DOHH2 (cell line): Measurements from ENCODE around the gene LRP2BP.
"Not testable (repeated sequence)": the region's sequence is repeated elsewhere in the genome, so short reads cannot be mapped to it uniquely, and the experiment has no call there.

ENCODE experiments used
- H3F3A ChIP-seq: fragments of 200-600 bp; sonication (generic), shearing (Covaris generic); 2 replicates; pipeline ENCODE4 v1.6.0; 2016; ENCODE audit warnings: antibody characterized with exemption, mild to moderate bottlenecking; ENCODE audit not compliant: control insufficient read depth, insufficient read depth
- H3K27ac ChIP-seq: fragments of 200-600 bp; sonication (generic); 2 replicates; pipeline ENCODE4 v1.5.1; 2014; ENCODE audit warnings: low read depth, mild to moderate bottlenecking, low read length, moderate library complexity
- H3K27me3 ChIP-seq: fragments of 200-600 bp; sonication (generic); 2 replicates; pipeline ENCODE4 v1.6.1; 2014; ENCODE audit warnings: mild to moderate bottlenecking, low read length, mixed read lengths; ENCODE audit not compliant: control insufficient read depth
- H3K36me3 ChIP-seq: fragments of 200-600 bp; sonication (generic); 2 replicates; pipeline ENCODE4 v1.6.1; 2014; ENCODE audit warnings: mild to moderate bottlenecking, low read length, moderate library complexity, mixed read lengths; ENCODE audit not compliant: control insufficient read depth
- H3K4me1 ChIP-seq: fragments of 200-600 bp; sonication (generic); 2 replicates; pipeline ENCODE4 v1.6.1; 2014; ENCODE audit warnings: mild to moderate bottlenecking, low read length, mixed read lengths; ENCODE audit not compliant: control insufficient read depth
- H3K4me2 ChIP-seq: fragments of 200-600 bp; sonication (generic); 2 replicates; pipeline ENCODE4 v1.6.0; 2014; ENCODE audit warnings: mild to moderate bottlenecking, low read length, moderate library complexity
- H3K4me3 ChIP-seq: fragments of 200-600 bp; sonication (generic); 2 replicates; pipeline ENCODE4 v1.5.1; 2014; ENCODE audit warnings: mild to moderate bottlenecking, low read length, mixed read lengths
- H3K79me2 ChIP-seq: fragments of 200-600 bp; sonication (generic); 2 replicates; pipeline ENCODE4 v1.6.1; 2014; ENCODE audit warnings: mild to moderate bottlenecking, low read length, mixed read lengths; ENCODE audit not compliant: control insufficient read depth
- H3K9me2 ChIP-seq: fragments of 200-600 bp; sonication (generic); replicated peaks from 2 replicates; pipeline ENCODE4 v1.6.1; 2014; ENCODE audit warnings: mild to moderate bottlenecking, low read length, mixed read lengths; ENCODE audit not compliant: control insufficient read depth
- H3K9me3 ChIP-seq: fragments of 200-600 bp; sonication (generic); 2 replicates; pipeline ENCODE4 v1.6.1; 2014; ENCODE audit warnings: antibody characterized with exemption, low read length, mixed read lengths; ENCODE audit not compliant: control insufficient read depth, insufficient read depth
- H4K20me1 ChIP-seq: fragments of 200-600 bp; sonication (generic); 2 replicates; pipeline ENCODE4 v1.6.0; 2014; ENCODE audit warnings: low read depth, mild to moderate bottlenecking, antibody characterized with exemption, low read length, moderate library complexity; ENCODE audit not compliant: control insufficient read depth, insufficient read depth
- EZH2phosphoT487 ChIP-seq: fragments of 200-600 bp; sonication (generic); IDR thresholded peaks from 2 replicates; pipeline ENCODE4 v1.6.1; 2017; ENCODE audit warnings: borderline replicate concordance, mild to moderate bottlenecking, antibody characterized with exemption, low read length, moderate library complexity, mixed read lengths
- TF ChIP-seq, protein P1 (sequence below): fragments of 200-600 bp; sonication (generic); IDR thresholded peaks from one replicate; pipeline ENCODE4 v1.5.1; 2014; ENCODE audit warnings: antibody characterized with exemption, mild to moderate bottlenecking, low read depth, low read length; ENCODE audit not compliant: poor library complexity, severe bottlenecking

Gene LRP2BP

GRCh38 chr4:185328586-185328985 lies 67.1 kb downstream of the LRP2BP start:
- no peaks in the 10 kb centered on the region for H3K79me2 ChIP-seq
- H3K27ac ChIP-seq, result no peak overlapping the region
- no peaks in the 10 kb centered on the region; the same call in 1 of the 2 replicates for H3F3A ChIP-seq
- no peaks in the 10 kb centered on the region for H3K9me2 ChIP-seq
- TF ChIP-seq EZH2phosphoT487, result no peak
- TF ChIP-seq, protein P1, sequence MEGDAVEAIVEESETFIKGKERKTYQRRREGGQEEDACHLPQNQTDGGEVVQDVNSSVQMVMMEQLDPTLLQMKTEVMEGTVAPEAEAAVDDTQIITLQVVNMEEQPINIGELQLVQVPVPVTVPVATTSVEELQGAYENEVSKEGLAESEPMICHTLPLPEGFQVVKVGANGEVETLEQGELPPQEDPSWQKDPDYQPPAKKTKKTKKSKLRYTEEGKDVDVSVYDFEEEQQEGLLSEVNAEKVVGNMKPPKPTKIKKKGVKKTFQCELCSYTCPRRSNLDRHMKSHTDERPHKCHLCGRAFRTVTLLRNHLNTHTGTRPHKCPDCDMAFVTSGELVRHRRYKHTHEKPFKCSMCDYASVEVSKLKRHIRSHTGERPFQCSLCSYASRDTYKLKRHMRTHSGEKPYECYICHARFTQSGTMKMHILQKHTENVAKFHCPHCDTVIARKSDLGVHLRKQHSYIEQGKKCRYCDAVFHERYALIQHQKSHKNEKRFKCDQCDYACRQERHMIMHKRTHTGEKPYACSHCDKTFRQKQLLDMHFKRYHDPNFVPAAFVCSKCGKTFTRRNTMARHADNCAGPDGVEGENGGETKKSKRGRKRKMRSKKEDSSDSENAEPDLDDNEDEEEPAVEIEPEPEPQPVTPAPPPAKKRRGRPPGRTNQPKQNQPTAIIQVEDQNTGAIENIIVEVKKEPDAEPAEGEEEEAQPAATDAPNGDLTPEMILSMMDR, result no peak
- no peak overlapping the region for H3K4me3 ChIP-seq
- peaks cover 8% of the 10 kb centered on the region for H3K4me1 ChIP-seq
- no peak overlapping the region for H3K4me2 ChIP-seq
- H3K36me3 ChIP-seq, result peaks cover 31% of the 10 kb centered on the region
- H3K9me3 ChIP-seq, result no peaks in the 10 kb centered on the region
- H3K27me3 ChIP-seq, result no peaks in the 10 kb centered on the region
- H4K20me1 ChIP-seq, result no peaks in the 10 kb centered on the region

DNA sequence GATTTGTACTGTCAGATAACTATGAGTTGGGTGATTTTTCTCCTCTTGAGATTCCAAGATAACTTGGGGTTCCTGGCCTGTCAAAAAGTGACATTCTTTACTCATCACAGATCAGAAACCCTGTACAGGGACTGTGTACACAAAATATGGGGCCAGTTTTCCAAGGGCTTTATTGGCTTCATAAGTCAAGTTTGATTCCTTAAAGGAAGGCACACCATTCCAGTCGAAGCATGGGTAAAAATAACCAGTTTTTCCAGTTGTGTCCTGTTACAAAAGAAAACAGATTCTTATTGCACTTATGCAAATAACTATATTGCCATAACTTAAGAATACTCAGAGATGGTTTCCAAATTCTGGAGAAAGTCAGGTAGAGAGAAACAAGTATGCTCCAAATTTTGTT lies 70.0 kb downstream of the LRP2BP start:
- not testable (repeated sequence) for H3K27ac ChIP-seq, H3K4me2 ChIP-seq, H3K9me2 ChIP-seq, H3K4me1 ChIP-seq, H3K27me3 ChIP-seq, H3K4me3 ChIP-seq, H3F3A ChIP-seq, H4K20me1 ChIP-seq, H3K79me2 ChIP-seq, H3K9me3 ChIP-seq
- H3K36me3 ChIP-seq, result peaks cover 30% of the 10 kb centered on the region

DNA sequence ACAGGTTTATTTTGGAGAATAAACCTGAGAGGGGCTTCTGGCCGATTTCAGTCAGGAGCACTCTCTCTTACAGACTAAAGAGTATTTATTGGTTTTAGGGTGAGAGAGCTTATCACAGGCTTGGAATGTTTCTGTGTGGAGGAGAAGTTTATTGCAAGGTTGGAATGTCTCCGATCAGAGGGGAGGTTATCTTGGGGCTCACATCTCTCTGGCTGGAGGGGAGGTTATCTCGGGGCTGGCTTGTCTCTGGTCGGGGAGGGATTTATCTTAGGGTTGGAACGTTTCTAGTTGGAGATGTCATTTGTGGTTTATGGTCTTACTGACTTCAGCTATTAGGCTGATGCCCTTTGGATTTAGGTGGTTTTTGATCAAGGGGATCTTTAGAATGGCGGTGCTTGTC lies 71.4 kb downstream of the LRP2BP start:
- H3F3A ChIP-seq, H3K9me2 ChIP-seq, H3K4me3 ChIP-seq, H3K4me1 ChIP-seq, H3K79me2 ChIP-seq, H3K4me2 ChIP-seq, H4K20me1 ChIP-seq, H3K27ac ChIP-seq, H3K27me3 ChIP-seq, H3K9me3 ChIP-seq: not testable (repeated sequence)
- peaks cover 32% of the 10 kb centered on the region for H3K36me3 ChIP-seq

DNA sequence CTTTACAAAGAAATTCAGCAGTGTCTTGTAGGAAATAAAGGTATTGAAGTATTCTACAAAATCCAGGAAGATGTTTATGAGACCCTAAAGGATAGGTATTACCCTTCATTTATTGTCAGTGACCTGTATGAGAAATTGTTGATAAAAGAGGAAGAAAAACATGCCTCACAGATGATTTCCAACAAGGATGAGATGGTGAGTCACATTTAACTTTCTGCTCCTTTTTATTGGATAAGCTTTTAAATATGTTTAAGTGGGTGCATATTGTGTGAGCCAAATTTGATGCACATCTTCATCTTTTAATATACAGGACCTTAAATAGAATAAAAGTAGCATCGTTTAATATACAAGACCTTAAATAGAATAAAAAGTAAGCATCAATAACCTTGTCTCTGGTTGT lies 72.1 kb downstream of the LRP2BP start:
- no peaks in the 10 kb centered on the region for H3K27me3 ChIP-seq
- no peaks in the 10 kb centered on the region for H4K20me1 ChIP-seq
- H3K4me3 ChIP-seq, result no peak overlapping the region
- no peak overlapping the region for H3K27ac ChIP-seq
- TF ChIP-seq EZH2phosphoT487, result no peak
- TF ChIP-seq, protein P1, result no peak
- H3F3A ChIP-seq, result no peaks in the 10 kb centered on the region
- no peaks in the 10 kb centered on the region for H3K4me1 ChIP-seq
- H3K4me2 ChIP-seq, result no peak overlapping the region
- H3K9me3 ChIP-seq, result no peaks in the 10 kb centered on the region
- H3K36me3 ChIP-seq, result peaks cover 33% of the 10 kb centered on the region
- no peaks in the 10 kb centered on the region for H3K79me2 ChIP-seq
- H3K9me2 ChIP-seq, result no peaks in the 10 kb centered on the region
